H9 (cell line): ENCODE measurements around the gene SMAD3. TPM values are rescaled to one million over a fixed set of nuclear protein-coding genes. Genes with fewer than 3 reads are reported as not detected.

Source experiments
- DNase-seq: peaks from one replicate; pipeline ENCODE4 v3.0.0-alpha.2; 2017
- H2AFZ ChIP-seq: one replicate; pipeline ENCODE4 v1.6.1; 2013; ENCODE audit warnings: mild to moderate bottlenecking, low read length, control low read depth, moderate library complexity
- H2AK5ac ChIP-seq: 2 replicates; pipeline ENCODE4 v1.6.1; 2013; ENCODE audit warnings: low read length, control low read depth, mixed read lengths; ENCODE audit not compliant: insufficient read length
- H2BK120ac ChIP-seq: one replicate; pipeline ENCODE4 v1.6.1; 2013; ENCODE audit warnings: low read depth, mild to moderate bottlenecking, low read length, control low read depth, inconsistent platforms; ENCODE audit not compliant: poor library complexity, severe bottlenecking
- H2BK12ac ChIP-seq: 2 replicates; pipeline ENCODE4 v1.6.1; 2013; ENCODE audit warnings: low read length, control low read depth, mixed read lengths, low read depth; ENCODE audit not compliant: insufficient read length
- H2BK15ac ChIP-seq: 2 replicates; pipeline ENCODE4 v1.6.1; 2013; ENCODE audit warnings: low read depth, low read length, control low read depth
- H2BK20ac ChIP-seq: one replicate; pipeline ENCODE4 v1.6.1; 2013; ENCODE audit warnings: low read depth, mild to moderate bottlenecking, low read length, control low read depth, inconsistent platforms; ENCODE audit not compliant: poor library complexity, severe bottlenecking
- H2BK5ac ChIP-seq: 2 replicates; pipeline ENCODE4 v1.6.1; 2013; ENCODE audit warnings: low read length, control low read depth, mixed read lengths; ENCODE audit not compliant: insufficient read length
- H3K14ac ChIP-seq: 2 replicates; pipeline ENCODE4 v1.6.1; 2013; ENCODE audit warnings: low read length, control low read depth; ENCODE audit not compliant: insufficient read depth
- H3K18ac ChIP-seq: 2 replicates; pipeline ENCODE4 v1.6.1; 2013; ENCODE audit warnings: low read depth, mild to moderate bottlenecking, mixed read lengths, low read length, control low read depth; ENCODE audit not compliant: insufficient read length
- H3K23ac ChIP-seq: 2 replicates; pipeline ENCODE4 v1.6.1; 2013; ENCODE audit warnings: low read length, control low read depth, mixed read lengths, low read depth; ENCODE audit not compliant: insufficient read length
- H3K23me2 ChIP-seq: 2 replicates; pipeline ENCODE4 v1.6.1; 2013; ENCODE audit warnings: low read depth, mild to moderate bottlenecking, mixed read lengths, low read length, control low read depth; ENCODE audit not compliant: insufficient read length, poor library complexity, severe bottlenecking
- H3K27ac ChIP-seq: 2 replicates; pipeline ENCODE4 v1.5.1; 2013; ENCODE audit warnings: low read length, control low read depth, mixed read lengths, low read depth; ENCODE audit not compliant: insufficient read length
- H3K27me3 ChIP-seq: 2 replicates; pipeline ENCODE4 v1.6.1; 2013; ENCODE audit warnings: low read length, control low read depth, inconsistent platforms; ENCODE audit not compliant: insufficient read depth
- H3K4ac ChIP-seq: 2 replicates; pipeline ENCODE4 v1.6.1; 2013; ENCODE audit warnings: low read depth, mild to moderate bottlenecking, control low read depth, inconsistent platforms, low read length, moderate library complexity
- H3K4me1 ChIP-seq: 2 replicates; pipeline ENCODE4 v1.6.1; 2013; ENCODE audit warnings: low read length, control low read depth, inconsistent platforms; ENCODE audit not compliant: insufficient read depth
- H3K4me2 ChIP-seq: 2 replicates; pipeline ENCODE4 v1.6.1; 2013; ENCODE audit warnings: low read length, control low read depth, mixed read lengths; ENCODE audit not compliant: insufficient read length, insufficient read depth
- H3K56ac ChIP-seq: 2 replicates; pipeline ENCODE4 v1.6.1; 2013; ENCODE audit warnings: low read depth, mild to moderate bottlenecking, mixed read lengths, low read length, control low read depth; ENCODE audit not compliant: insufficient read length
- H3K79me1 ChIP-seq: 2 replicates; pipeline ENCODE4 v1.6.1; 2013; ENCODE audit warnings: low read depth, mild to moderate bottlenecking, moderate library complexity, low read length, control low read depth, inconsistent platforms; ENCODE audit not compliant: insufficient read depth, poor library complexity, severe bottlenecking
- H3K79me2 ChIP-seq: 2 replicates; pipeline ENCODE4 v1.6.1; 2013; ENCODE audit warnings: low read length, control low read depth, inconsistent platforms; ENCODE audit not compliant: insufficient read depth
- H3K9ac ChIP-seq: 2 replicates; pipeline ENCODE4 v1.6.1; 2013; ENCODE audit warnings: low read length, control low read depth, mixed read lengths; ENCODE audit not compliant: insufficient read length; ENCODE audit errors: extremely low read depth
- H3K9me3 ChIP-seq: one replicate; pipeline ENCODE4 v1.6.1; 2013; ENCODE audit warnings: low read depth, low read length, inconsistent platforms; ENCODE audit not compliant: control insufficient read depth
- H3T11ph ChIP-seq: one replicate; pipeline ENCODE4 v1.6.1; 2013; ENCODE audit warnings: mild to moderate bottlenecking, low read length, control low read depth, inconsistent platforms
- H4K20me1 ChIP-seq: one replicate; pipeline ENCODE4 v1.6.1; 2013; ENCODE audit not compliant: control insufficient read depth, insufficient read length, insufficient read depth
- H4K5ac ChIP-seq: 2 replicates; pipeline ENCODE4 v1.6.1; 2013; ENCODE audit warnings: low read depth, mild to moderate bottlenecking, mixed read lengths, low read length, control low read depth; ENCODE audit not compliant: insufficient read length
- H4K8ac ChIP-seq: replicated peaks from 2 replicates; pipeline ENCODE4 v1.6.1; 2013; ENCODE audit warnings: low read length, control low read depth, mixed read lengths, low read depth; ENCODE audit not compliant: insufficient read length
- H4K91ac ChIP-seq: 2 replicates; pipeline ENCODE4 v1.6.1; 2013; ENCODE audit warnings: low read depth, mild to moderate bottlenecking, moderate library complexity, mixed read lengths, low read length, control low read depth; ENCODE audit not compliant: insufficient read length
- H3K27ac Mint-ChIP-seq, 3 experiments: 2 replicates in 2 of 3; 3 replicates in 1 of 3; pipeline ENCODE4 v1.8.0; 2020 to 2021; ENCODE audit warnings: mixed read lengths in 3 of 3, mild to moderate bottlenecking in 1 of 3, moderate library complexity in 1 of 3
- H3K27me3 Mint-ChIP-seq: 2 replicates; pipeline ENCODE4 v1.8.0; 2021; ENCODE audit warnings: low read depth, mild to moderate bottlenecking, moderate library complexity, mixed read lengths
- H3K36me3 Mint-ChIP-seq, 3 experiments: 2 replicates in 2 of 3; 3 replicates in 1 of 3; pipeline ENCODE4 v1.8.0; 2020 to 2021; ENCODE audit warnings: low read depth in 3 of 3, mixed read lengths in 3 of 3; ENCODE audit not compliant: insufficient read depth in 1 of 3
- H3K4me1 Mint-ChIP-seq, 2 experiments: 2 replicates each; pipeline ENCODE4 v1.8.0; 2020; ENCODE audit warnings: mixed read lengths in 2 of 2
- H3K4me3 Mint-ChIP-seq, 2 experiments: 2 replicates in 1 of 2; 3 replicates in 1 of 2; pipeline ENCODE4 v1.8.0; 2020 to 2021; ENCODE audit warnings: mild to moderate bottlenecking in 2 of 2, mixed read lengths in 2 of 2, moderate library complexity in 1 of 2
- H3K9me3 Mint-ChIP-seq, 2 experiments: 2 replicates in 1 of 2; 3 replicates in 1 of 2; pipeline ENCODE4 v1.8.0; 2020; ENCODE audit warnings: mild to moderate bottlenecking in 2 of 2, mixed read lengths in 2 of 2, moderate library complexity in 1 of 2
- CTCF ChIP-seq: fragments of 200-600 bp; sonication (generic); conservative IDR thresholded peaks from 3 replicates; pipeline ENCODE4 v1.8.0; 2021; ENCODE audit warnings: antibody characterized with exemption, mild to moderate bottlenecking
- WGBS: extraction: QIAGEN DNeasy Blood & Tissue Kit; methylation state at CpG from one replicate; pipeline ENCODE4 v1.1.7; 2013; ENCODE audit warnings: missing lambda C conversion rate, low lambda C conversion rate, mixed read lengths; ENCODE audit not compliant: insufficient read length; ENCODE audit errors: extremely low coverage; 5-methylcytosine and 5-hydroxymethylcytosine counted together
- total RNA-seq: library from RNA; stranded (reverse); gene quantifications from 2 replicates; pipeline ENCODE4 v1.2.1, GENCODE V29; 2021

The SMAD3 gene
- total RNA-seq, 1 experiment from 2014 or later, result 26.7 TPM

GRCh38 chr15:67072442-67072841 is 7.0 kb downstream of the SMAD3 start:
- Histone ChIP-seq H3K18ac (no peak overlapping the region), H3K4me2 (no peak overlapping the region), H3K23me2 (peaks cover 3% of the 10 kb centered on the region), H3K4me1 (peaks cover 12% of the 10 kb centered on the region; the same call in 1 of the 2 replicates), H2BK12ac (no peak overlapping the region), H3T11ph (no peak overlapping the region), H3K56ac (no peak overlapping the region), H2BK120ac (no peak overlapping the region), H2BK15ac (no peak overlapping the region), H3K14ac (no peak overlapping the region), H4K5ac (no peak overlapping the region), H3K4ac (no peak overlapping the region), H2AFZ (no peak overlapping the region), H4K20me1 (no peaks in the 10 kb centered on the region), H3K79me1 (no peaks in the 10 kb centered on the region), H2AK5ac (no peak overlapping the region), H3K27me3 (peaks cover 6% of the 10 kb centered on the region), H3K79me2 (no peaks in the 10 kb centered on the region), H3K27ac (no peak overlapping the region), H3K9ac (no peak overlapping the region), H2BK20ac (no peak overlapping the region), H4K8ac (no peak overlapping the region), H3K23ac (no peak overlapping the region), H4K91ac (no peak overlapping the region), H3K9me3 (no peaks in the 10 kb centered on the region), H2BK5ac (no peak overlapping the region)
- no peak for DNase-seq
- Mint-ChIP-seq H3K27me3 (peaks cover 11% of the 10 kb centered on the region), H3K27ac (no peak overlapping the region; a peak in 1 of 7 replicates), H3K4me1 (peaks cover 49 to 56% of the 10 kb centered on the region in 2 experiments), H3K4me3 (no peak overlapping the region), H3K36me3 (peaks cover 0 to 14% (median 6%) of the 10 kb centered on the region in 3 experiments; a peak in 6 of 7 replicates), H3K9me3 (no peaks in the 10 kb centered on the region; a peak in 1 of 5 replicates)
- TF ChIP-seq CTCF, result no peak
- no CpG with 5 or more reads among the region's 1 CpG for WGBS
